PC-3 (cell line): Measurements from ENCODE around the gene ZNF835. TPM values are rescaled to one million over a fixed set of nuclear protein-coding genes. Genes with fewer than 3 reads are reported as not detected.

Experiments used
- ATAC-seq: fragments of 200-7000 bp; cut with Tn5 transposase; 2 replicates; pipeline ENCODE4 v1.9.1; 2020; ENCODE audit warnings: mild to moderate bottlenecking, moderate library complexity
- BruUV-seq: library from RNA; stranded (reverse); fragments of 400-500 nt; replicated peaks from 2 replicates; lab custom pipeline; 2021; lab: Mats Ljungman, UMichigan
- CTCF ChIA-PET: fragments of 300-600 bp; sonication (Branson Sonifier 250); formaldehyde crosslinking; loops from one replicate; lab custom pipeline; 2022; ENCODE audit warnings: antibody characterized with exemption; lab: Charles Lee
- POLR2A ChIA-PET: fragments of 300-600 bp; sonication (Branson Sonifier 250); formaldehyde crosslinking; loops from one replicate; lab custom pipeline; 2022; ENCODE audit warnings: antibody characterized with exemption; ENCODE audit not compliant: unreplicated experiment; lab: Charles Lee
- DNase-seq: peaks from one replicate; pipeline ENCODE4 v3.0.0-alpha.2; 2015
- H2AFZ ChIP-seq: fragments of 300-600 bp; sonication (generic); 2 replicates; pipeline ENCODE4 v1.6.0; 2016; ENCODE audit warnings: antibody characterized with exemption, low read length
- H3F3A ChIP-seq: fragments of 300-600 bp; sonication (generic); one replicate; pipeline ENCODE4 v1.6.0; 2017; ENCODE audit warnings: antibody characterized with exemption, low read length, control low read depth, mild to moderate bottlenecking; ENCODE audit not compliant: unreplicated experiment
- H3K27ac ChIP-seq: fragments of 300-600 bp; sonication (generic); 2 replicates; pipeline ENCODE4 v1.5.1; 2016; ENCODE audit warnings: mild to moderate bottlenecking, low read length
- H3K27me3 ChIP-seq: fragments of 300-600 bp; sonication (generic); 2 replicates; pipeline ENCODE4 v1.6.1; 2016; ENCODE audit warnings: low read length, mixed read lengths
- H3K36me3 ChIP-seq: fragments of 300-600 bp; sonication (generic); 2 replicates; pipeline ENCODE4 v1.6.1; 2016; ENCODE audit warnings: low read depth, mixed run types, low read length, mixed read lengths
- H3K4me1 ChIP-seq: fragments of 300-600 bp; sonication (generic); 2 replicates; pipeline ENCODE4 v1.5.1; 2016; ENCODE audit warnings: low read length; ENCODE audit not compliant: insufficient read depth
- H3K4me2 ChIP-seq: fragments of 300-600 bp; sonication (generic); 2 replicates; pipeline ENCODE4 v1.6.0; 2016; ENCODE audit warnings: low read length
- H3K4me3 ChIP-seq: fragments of 300-600 bp; sonication (generic); 2 replicates; pipeline ENCODE4 v1.5.1; 2016; ENCODE audit warnings: mild to moderate bottlenecking, low read length, mixed read lengths
- H3K79me2 ChIP-seq: fragments of 300-600 bp; sonication (generic); 2 replicates; pipeline ENCODE4 v1.6.1; 2017; ENCODE audit warnings: low read length, mixed read lengths
- H3K9ac ChIP-seq: fragments of 300-600 bp; sonication (generic); 2 replicates; pipeline ENCODE4 v1.6.0; 2016; ENCODE audit warnings: mild to moderate bottlenecking, low read length
- H3K9me2 ChIP-seq: fragments of 300-600 bp; sonication (generic); replicated peaks from 2 replicates; pipeline ENCODE4 v1.6.1; 2016; ENCODE audit warnings: mixed run types, low read length, mixed read lengths
- H3K9me3 ChIP-seq: fragments of 300-600 bp; sonication (generic); 2 replicates; pipeline ENCODE4 v1.6.1; 2016; ENCODE audit warnings: low read length, mixed read lengths
- H4K20me1 ChIP-seq: fragments of 300-600 bp; sonication (generic); 2 replicates; pipeline ENCODE4 v1.6.1; 2016; ENCODE audit warnings: low read length, mixed read lengths
- CTCF ChIP-seq: fragments of 300-600 bp; sonication (generic); conservative IDR thresholded peaks from 2 replicates; pipeline ENCODE4 v1.5.1; 2017; ENCODE audit warnings: antibody characterized with exemption, low read depth, mild to moderate bottlenecking, low read length
- EZH2 ChIP-seq: fragments of 300-600 bp; sonication (generic); IDR thresholded peaks from one replicate; pipeline ENCODE4 v1.6.1; 2017; ENCODE audit warnings: antibody characterized with exemption, mild to moderate bottlenecking, low read length; ENCODE audit not compliant: unreplicated experiment
- EZH2phosphoT487 ChIP-seq: fragments of 300-600 bp; sonication (generic); IDR thresholded peaks from 2 replicates; pipeline ENCODE4 v1.6.1; 2018; ENCODE audit warnings: mild to moderate bottlenecking, antibody characterized with exemption, low read length, borderline replicate concordance
- intact Hi-C: fragments of 100-400 bp; cut with micrococcal nuclease; formaldehyde crosslinking; loops from 2 replicates; pipeline ENCODE4 v1.9.0; 2023
- total RNA-seq: library from RNA; depleted of rRNA; stranded (reverse); fragments of >200 nt; gene quantifications from 2 replicates; pipeline ENCODE4 v1.2.3, GENCODE V29; 2014

The ZNF835 gene
- total RNA-seq, 1 experiment from 2014 or later, result not detected

GRCh38 chr19:56712611-56713276 is 41.2 kb upstream of the ZNF835 start:
- Histone ChIP-seq H3F3A (no peaks in the 10 kb centered on the region), H4K20me1 (no peaks in the 10 kb centered on the region), H3K9me3 (peaks cover 27% of the 10 kb centered on the region; the same call in 1 of the 2 replicates), H3K9me2 (no peaks in the 10 kb centered on the region), H3K4me1 (no peaks in the 10 kb centered on the region), H3K27ac (no peak overlapping the region), H3K27me3 (no peaks in the 10 kb centered on the region), H2AFZ (no peak overlapping the region), H3K36me3 (no peaks in the 10 kb centered on the region), H3K4me2 (no peak overlapping the region), H3K9ac (no peak overlapping the region), H3K4me3 (no peak overlapping the region), H3K79me2 (no peaks in the 10 kb centered on the region)
- CTCF ChIA-PET, result no interaction called here
- ATAC-seq (no peak), DNase-seq (no peak)
- intact Hi-C loops, result no loop called here
- BruUV-seq, result no TSS peak
- no peak for TF ChIP-seq EZH2
- POLR2A ChIA-PET, result no interaction called here

GRCh38 chr19:56710437-56710836 is 38.9 kb upstream of the ZNF835 start:
- no peak overlapping the region for H2AFZ ChIP-seq
- ChIA-PET CTCF (no interaction called here), POLR2A (no interaction called here)
- ATAC-seq (no peak), DNase-seq (no peak)
- H3F3A ChIP-seq, result no peaks in the 10 kb centered on the region
- no peak overlapping the region for H3K9ac ChIP-seq
- H3K4me2 ChIP-seq, result no peak overlapping the region
- intact Hi-C loops, result no loop called here
- no peaks in the 10 kb centered on the region for H3K27me3 ChIP-seq
- H3K79me2 ChIP-seq, result no peaks in the 10 kb centered on the region
- H3K27ac ChIP-seq, result no peak overlapping the region
- H3K4me3 ChIP-seq, result no peak overlapping the region
- no peaks in the 10 kb centered on the region for H3K36me3 ChIP-seq
- BruUV-seq, result no TSS peak
- TF ChIP-seq CTCF, result no peak; the same call in 1 of the 2 replicates
- no peak for TF ChIP-seq EZH2
- TF ChIP-seq EZH2phosphoT487, result no peak
- H3K9me2 ChIP-seq, result no peaks in the 10 kb centered on the region
- H3K9me3 ChIP-seq, result peaks cover 23% of the 10 kb centered on the region; the same call in 1 of the 2 replicates
- H3K4me1 ChIP-seq, result no peaks in the 10 kb centered on the region
- no peaks in the 10 kb centered on the region for H4K20me1 ChIP-seq

GRCh38 chr19:56707821-56708220 is 36.3 kb upstream of the ZNF835 start:
- no peaks in the 10 kb centered on the region for H4K20me1 ChIP-seq
- no TSS peak for BruUV-seq
- ATAC-seq (no peak), DNase-seq (no peak)
- intact Hi-C loops, result no loop called here
- TF ChIP-seq EZH2, result no peak
- no peak for TF ChIP-seq EZH2phosphoT487
- TF ChIP-seq CTCF, result no peak
- H3K9me2 ChIP-seq, result no peaks in the 10 kb centered on the region
- H3K4me1 ChIP-seq, result no peaks in the 10 kb centered on the region
- no peaks in the 10 kb centered on the region for H3K79me2 ChIP-seq
- H3K27me3 ChIP-seq, result no peaks in the 10 kb centered on the region
- peaks cover 38% of the 10 kb centered on the region for H3K9me3 ChIP-seq
- ChIA-PET POLR2A (no interaction called here), CTCF (no interaction called here)
- no peak overlapping the region for H2AFZ ChIP-seq
- H3K27ac ChIP-seq, result no peak overlapping the region
- H3F3A ChIP-seq, result no peaks in the 10 kb centered on the region
- H3K4me2 ChIP-seq, result no peak overlapping the region
- no peaks in the 10 kb centered on the region for H3K36me3 ChIP-seq
- H3K4me3 ChIP-seq, result no peak overlapping the region
- no peak overlapping the region for H3K9ac ChIP-seq
